Activated naive CD4-positive, alpha-beta T cell treated with Interleukin-2 at 50 U/mL for 16 hours (primary cell): Measurements from ENCODE around the gene TOB1.

Experiments used
- DNase-seq: peaks from one replicate; pipeline ENCODE4 v3.0.0-alpha.2; 2020

TOB1 gene

DNA sequence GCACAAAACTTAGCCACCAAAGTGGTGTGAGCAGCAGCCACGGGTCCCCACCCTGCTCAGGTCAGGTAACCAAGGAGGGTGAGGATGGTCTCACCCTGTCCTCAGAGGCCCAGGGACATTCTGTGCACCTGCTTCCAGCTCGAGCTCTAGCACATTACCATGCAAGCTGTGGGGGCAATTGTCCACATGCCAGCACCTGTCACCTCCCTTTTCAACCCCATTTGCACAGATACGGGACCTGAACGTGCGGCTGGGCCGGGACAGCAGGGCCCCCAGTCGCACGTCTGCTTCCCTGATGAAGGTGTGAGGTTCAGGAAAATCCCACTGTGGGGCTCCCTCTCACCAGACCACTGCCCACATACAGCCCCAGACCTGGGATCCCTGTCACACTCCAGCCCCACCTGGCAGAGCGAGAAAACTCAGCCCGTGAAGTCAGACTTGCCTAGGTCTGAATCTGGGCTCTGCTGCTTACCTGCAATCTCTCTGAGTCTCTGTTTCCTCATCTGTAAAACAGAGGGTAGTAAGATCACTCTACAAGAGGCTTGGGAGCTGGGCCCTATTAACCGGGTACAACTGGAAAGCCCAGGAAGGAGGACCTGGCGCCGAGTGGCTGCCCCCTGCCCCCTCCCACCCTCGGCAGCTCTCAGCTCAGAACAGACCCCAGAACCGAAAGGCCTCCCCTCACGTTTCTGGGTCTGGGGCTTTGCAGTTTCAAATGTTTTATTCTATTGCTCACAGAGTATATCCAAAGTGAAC lies 22.8 kb downstream of the TOB1 start:
- DNase-seq = no peak

GRCh38 chr17:50842506-50843149 lies 23.5 kb downstream of the TOB1 start:
- no peak for DNase-seq

DNA sequence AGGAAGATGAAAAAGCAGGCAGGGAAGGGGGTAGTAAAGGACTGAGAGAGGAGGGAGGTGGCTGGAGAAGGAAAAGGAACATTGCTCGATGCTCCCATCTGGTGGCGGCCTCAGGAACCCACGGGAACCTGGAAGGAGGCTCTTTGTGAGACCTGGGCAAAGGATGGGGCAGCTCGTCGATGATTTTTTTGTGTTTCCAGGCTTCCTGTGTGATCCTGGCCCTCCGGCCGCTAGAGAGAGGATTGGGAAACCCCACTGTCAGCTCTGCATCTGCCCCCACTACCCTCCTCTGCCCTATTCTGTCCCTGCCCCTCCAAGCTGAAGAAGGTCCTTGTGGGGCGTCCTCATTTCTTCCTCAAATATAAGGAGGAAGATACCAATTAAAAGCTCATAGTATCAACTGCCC lies 24.2 kb downstream of the TOB1 start:
- peak; percentile 54 for DNase-seq

- no peak for DNase-seq
These were observed 24.7 kb downstream of the TOB1 start for GRCh38 chr17:50841277-50841948.

DNA sequence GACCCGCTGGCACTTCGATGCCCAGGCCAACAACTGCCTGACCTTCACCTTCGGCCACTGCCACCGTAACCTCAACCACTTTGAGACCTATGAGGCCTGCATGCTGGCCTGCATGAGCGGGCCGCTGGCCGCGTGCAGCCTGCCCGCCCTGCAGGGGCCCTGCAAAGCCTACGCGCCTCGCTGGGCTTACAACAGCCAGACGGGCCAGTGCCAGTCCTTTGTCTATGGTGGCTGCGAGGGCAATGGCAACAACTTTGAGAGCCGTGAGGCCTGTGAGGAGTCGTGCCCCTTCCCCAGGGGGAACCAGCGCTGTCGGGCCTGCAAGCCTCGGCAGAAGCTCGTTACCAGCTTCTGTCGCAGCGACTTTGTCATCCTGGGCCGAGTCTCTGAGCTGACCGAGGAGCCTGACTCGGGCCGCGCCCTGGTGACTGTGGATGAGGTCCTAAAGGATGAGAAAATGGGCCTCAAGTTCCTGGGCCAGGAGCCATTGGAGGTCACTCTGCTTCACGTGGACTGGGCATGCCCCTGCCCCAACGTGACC lies 25.8 kb downstream of the TOB1 start:
- DNase-seq = no peak

DNA sequence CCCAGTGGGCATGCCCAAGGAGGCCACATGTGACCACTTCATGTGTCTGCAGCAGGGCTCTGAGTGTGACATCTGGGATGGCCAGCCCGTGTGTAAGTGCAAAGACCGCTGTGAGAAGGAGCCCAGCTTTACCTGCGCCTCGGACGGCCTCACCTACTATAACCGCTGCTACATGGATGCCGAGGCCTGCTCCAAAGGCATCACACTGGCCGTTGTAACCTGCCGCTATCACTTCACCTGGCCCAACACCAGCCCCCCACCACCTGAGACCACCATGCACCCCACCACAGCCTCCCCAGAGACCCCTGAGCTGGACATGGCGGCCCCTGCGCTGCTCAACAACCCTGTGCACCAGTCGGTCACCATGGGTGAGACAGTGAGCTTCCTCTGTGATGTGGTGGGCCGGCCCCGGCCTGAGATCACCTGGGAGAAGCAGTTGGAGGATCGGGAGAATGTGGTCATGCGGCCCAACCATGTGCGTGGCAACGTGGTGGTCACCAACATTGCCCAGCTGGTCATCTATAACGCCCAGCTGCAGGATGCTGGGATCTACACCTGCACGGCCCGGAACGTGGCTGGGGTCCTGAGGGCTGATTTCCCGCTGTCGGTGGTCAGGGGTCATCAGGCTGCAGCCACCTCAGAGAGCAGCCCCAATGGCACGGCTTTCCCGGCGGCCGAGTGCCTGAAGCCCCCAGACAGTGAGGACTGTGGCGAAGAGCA lies 26.4 kb downstream of the TOB1 start:
- no peak for DNase-seq

DNA sequence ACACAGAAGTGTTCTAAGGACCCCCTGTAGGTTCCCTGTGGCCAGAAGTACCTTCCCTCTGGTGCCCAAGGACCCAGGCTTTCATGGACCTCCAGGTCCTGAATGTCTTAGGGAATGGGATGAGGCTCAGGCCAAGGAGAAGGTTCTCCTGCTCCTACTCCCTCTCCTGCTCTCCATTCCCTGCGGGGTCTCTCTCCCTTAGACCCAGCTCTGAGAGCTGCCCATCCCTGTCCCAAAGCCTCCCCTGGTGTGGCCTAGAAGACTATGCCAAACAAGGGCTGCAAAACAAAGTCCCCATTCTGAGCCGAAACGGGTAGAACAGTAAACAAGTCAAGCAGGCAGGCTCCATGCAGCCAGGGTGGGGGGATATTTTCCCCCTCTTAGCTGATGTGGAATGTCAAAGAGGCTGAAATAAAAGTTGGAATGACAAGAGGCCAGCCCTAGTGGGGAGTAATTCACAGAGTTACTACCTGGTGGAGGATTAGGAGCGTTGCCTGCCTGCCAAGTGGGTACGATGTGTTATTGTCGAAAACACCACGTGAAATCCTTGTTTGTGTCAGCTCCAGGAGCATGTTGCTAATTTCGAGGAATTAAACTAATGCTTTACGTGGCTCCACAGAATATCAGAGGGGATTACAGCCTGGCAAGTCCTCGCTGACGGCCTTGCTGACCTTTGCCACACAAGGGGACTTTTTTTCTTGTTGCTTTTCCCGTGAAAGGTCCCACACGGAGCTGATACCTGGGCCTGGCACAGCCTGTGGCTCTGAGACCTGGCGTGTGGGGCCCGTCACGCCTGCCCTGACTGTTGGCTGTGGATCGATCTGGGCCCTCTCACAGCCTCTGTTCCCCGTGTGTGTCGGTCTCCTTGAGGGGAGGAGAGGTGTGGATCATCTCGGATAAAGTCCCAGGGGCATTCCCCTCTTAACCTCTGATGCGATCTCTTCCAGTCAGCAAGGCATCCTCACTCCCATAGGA lies 27.9 kb downstream of the TOB1 start:
- DNase-seq = no peak

DNA sequence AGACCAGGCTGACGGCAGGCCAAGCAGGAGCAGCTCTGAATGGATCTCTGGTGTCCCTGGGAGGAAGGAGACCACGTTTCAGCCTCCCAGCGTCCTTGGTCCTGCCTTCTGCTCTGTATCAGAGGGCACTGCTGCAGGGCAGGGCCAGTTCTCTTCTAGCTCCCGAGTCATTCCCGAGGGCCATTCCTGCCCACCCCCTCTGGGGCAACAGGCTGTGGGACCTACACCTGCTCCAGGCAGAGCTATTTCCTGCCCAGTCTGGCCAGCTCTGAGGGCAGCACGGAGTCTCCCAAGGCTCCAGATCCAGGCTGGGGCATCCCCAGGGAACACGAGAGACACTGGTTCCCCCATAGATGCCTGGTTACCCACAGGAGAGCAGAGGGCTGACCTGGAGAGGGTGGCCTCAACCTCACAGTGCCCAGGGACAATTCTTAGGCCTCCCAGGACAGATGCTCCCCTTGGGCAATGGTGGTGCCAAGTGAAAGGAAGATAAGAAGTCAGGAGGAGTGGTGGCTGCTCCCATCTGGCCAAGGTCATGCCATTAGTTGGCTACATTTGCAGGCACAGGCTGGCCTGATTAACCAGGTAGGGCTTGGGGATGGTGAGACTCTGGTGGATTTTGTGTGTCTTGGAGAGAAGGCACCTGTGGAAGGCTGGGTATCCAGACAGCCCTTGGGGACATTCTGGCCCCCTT lies 28.7 kb downstream of the TOB1 start:
- DNase-seq = no peak

DNA sequence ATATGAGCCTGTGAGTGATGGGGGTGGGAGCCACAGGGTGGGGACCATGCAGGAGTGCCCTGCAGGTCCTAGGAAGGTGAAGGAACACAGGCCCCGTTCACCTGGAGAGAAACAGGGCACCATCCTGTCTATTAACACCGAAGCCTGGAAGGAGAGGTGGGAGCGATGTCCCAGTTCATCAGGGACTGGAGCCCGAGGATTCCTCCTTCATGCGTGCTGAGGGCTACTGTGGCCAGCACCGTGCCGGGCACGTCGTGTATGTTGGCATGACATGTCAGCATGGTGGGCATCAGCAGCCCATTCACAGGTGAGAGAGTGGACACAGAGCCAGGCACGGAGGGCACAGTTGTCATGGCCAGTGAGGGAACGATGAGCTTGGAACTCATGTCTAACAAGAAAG lies 29.3 kb downstream of the TOB1 start:
- no peak for DNase-seq

DNA sequence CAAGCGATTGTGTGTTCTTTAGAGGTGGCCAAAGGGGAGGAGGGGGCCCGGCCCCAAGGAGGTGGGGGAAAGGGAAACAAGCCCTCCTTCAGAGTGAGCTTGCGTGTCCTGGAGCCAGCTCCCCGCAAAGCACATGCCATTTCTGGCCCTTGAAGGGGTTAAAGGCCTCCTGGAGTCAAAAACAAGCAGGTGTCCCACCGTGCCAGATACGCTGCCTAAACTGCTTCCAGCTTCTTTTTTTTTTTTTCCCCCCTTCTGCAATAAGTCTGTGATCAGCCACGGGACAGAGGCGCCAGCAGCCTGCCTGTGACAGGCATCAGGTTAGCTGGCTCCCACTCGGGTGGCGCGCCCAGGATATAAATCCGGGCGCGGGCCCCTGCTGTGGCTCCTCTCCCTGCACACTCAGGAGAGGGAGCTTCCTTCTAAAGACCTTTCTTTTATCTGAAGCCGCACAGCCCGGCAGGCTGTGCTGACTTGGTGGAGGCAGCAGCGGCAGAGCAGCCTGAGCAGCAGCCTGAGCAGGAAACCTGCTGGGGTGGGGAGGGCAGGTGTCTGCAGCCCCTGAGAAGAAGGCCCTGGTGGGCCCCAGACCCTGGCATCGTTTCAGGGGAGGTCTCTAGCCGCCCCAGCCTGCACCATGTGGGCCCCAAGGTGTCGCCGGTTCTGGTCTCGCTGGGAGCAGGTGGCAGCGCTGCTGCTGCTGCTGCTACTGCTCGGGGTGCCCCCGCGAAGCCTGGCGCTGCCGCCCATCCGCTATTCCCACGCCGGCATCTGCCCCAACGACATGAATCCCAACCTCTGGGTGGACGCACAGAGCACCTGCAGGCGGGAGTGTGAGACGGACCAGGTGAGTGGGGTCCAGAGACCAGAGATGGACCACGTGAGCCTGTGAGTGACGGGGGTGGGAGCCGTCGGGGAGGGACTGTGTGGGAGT lies 30.6 kb downstream of the TOB1 start, which contains the start of gene WFIKKN2:
WFIKKN2 (plus strand) TSS at position 286 of the 934 bp plus-strand sequence; CDS start at position 638, 352 bp downstream.
- DNase-seq = no peak

- DNase-seq = no peak
These were observed 31.5 kb downstream of the TOB1 start for GRCh38 chr17:50834429-50835300.

- DNase-seq = no peak
These were observed 32.4 kb downstream of the TOB1 start for GRCh38 chr17:50833510-50834428.

GRCh38 chr17:50832864-50833381 lies 33.2 kb downstream of the TOB1 start:
- no peak for DNase-seq

DNA sequence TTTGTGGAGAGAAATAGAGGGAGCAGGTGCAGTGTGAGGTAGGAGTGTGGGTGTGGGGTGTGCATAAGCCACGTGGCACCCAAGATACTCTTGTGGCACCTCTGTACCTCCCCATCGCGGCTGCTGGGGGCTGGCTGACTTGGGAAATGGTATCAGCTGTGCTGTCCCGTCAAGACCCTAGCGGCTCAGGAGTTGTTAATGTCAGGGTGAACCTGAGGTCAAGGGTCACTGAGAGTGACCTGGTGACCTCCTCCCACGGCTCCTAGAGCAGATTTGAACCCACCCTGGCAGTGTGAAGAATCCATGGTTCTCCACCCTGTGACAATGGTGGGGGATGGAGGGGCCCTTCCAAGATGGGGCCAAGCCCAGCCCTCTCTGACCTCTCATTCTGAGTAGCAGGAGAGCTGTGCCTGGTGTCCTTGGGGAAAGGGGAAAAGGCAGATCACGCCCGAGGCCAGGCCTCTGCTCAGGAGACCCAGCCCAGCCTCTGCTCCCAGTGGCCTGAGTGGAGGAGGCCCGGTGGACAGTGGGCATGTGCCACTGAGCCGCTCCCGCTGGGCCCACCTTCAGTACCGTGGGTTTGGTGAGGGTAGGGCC lies 33.8 kb downstream of the TOB1 start:
- no peak for DNase-seq

DNA sequence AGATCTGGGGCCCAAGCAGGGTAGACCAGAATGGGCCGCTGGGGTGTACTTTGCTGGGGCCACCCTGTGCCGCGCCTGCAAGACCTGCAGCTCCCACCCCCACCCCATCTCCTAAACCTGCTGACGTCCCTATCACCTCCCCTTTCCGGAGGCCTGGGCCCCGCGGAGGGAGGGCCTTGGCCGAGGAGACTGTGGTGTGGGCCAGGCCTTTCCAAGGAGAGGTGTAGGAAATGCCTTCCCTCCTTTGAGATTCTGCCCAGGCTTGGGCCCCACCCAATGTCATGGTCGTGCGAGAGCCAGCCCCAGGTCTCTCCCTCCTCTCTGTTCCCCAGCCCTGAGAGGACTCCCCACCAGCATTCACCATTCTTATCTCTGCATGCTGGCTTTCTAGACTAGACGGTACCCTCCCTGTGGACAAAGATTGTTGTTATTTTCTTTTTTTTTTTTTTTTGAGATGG lies 34.7 kb downstream of the TOB1 start:
- no peak for DNase-seq

- no peak for DNase-seq
These were observed 35.2 kb downstream of the TOB1 start for GRCh38 chr17:50830994-50831393.

GRCh38 chr17:50830352-50830751 lies 35.8 kb downstream of the TOB1 start:
- DNase-seq = no peak
